HCT116 (cell line): ENCODE measurements around the gene ACMSD. TPM values are rescaled to one million over a fixed set of nuclear protein-coding genes. Genes with fewer than 3 reads are reported as not detected.
A peak's percentile ranks its signal among the peaks of the same experiment; 100 is the strongest.

Source experiments
- ATAC-seq: fragments of 200-7000 bp; cut with Tn5 transposase; 2 replicates; pipeline ENCODE4 v1.9.1; 2020; ENCODE audit warnings: mild to moderate bottlenecking, moderate library complexity
- BruUV-seq: library from RNA; stranded (reverse); fragments of 400-500 nt; replicated peaks from 2 replicates; lab custom pipeline; 2021; lab: Mats Ljungman, UMichigan
- CTCF ChIA-PET: fragments of 300-600 bp; sonication (Branson Sonifier 250); formaldehyde crosslinking; loops from one replicate; lab custom pipeline; 2021; ENCODE audit warnings: antibody characterized with exemption; lab: Charles Lee
- POLR2A ChIA-PET: fragments of 300-600, 350-600 bp; sonication (Branson Sonifier 250); formaldehyde crosslinking; loops from one replicate; lab custom pipeline; 2021; ENCODE audit warnings: antibody characterized with exemption; lab: Charles Lee
- RAD21 ChIA-PET, 2 experiments: fragments of 300-600 bp; sonication (Branson Sonifier 250); formaldehyde crosslinking; loops; one replicate each; lab custom pipeline; 2023; ENCODE audit warnings: low total read pairs in 2 of 2; ENCODE audit not compliant: uncharacterized antibody in 2 of 2, unreplicated experiment in 2 of 2, low non-redundant PET in 1 of 2; lab: Charles Lee
- DNase-seq: peaks from one replicate; pipeline ENCODE4 v3.0.0-alpha.2; 2010; ENCODE audit warnings: low read depth, low spot score
- H2AFZ ChIP-seq: fragments of 200-600 bp; shearing (Covaris generic), sonication (generic); 2 replicates; pipeline ENCODE4 v1.6.1; 2017; ENCODE audit warnings: low read depth, mixed run types, mixed read lengths, antibody characterized with exemption, low read length; ENCODE audit not compliant: poor library complexity, severe bottlenecking
- H3K27ac ChIP-seq: 2 replicates; pipeline ENCODE4 v1.5.1; 2012; ENCODE audit warnings: low read depth, low read length
- H3K27me3 ChIP-seq: fragments of 200-600 bp; sonication (generic); 2 replicates; pipeline ENCODE4 v1.6.1; 2016; ENCODE audit warnings: mixed run types, low read length, mixed read lengths; ENCODE audit not compliant: insufficient read depth
- H3K36me3 ChIP-seq, 2 experiments: fragments of 200-500 bp in 1 of 2; fragments of 200-600 bp in 1 of 2; sonication (Bioruptor generic) in 1 of 2; sonication (generic) in 1 of 2; 2 replicates each; pipeline versions ENCODE4 v1.5.1 to v1.6.1; 2014 to 2016; ENCODE audit warnings: low read length in 2 of 2, inconsistent platforms in 1 of 2, mixed read lengths in 1 of 2, mixed run types in 1 of 2; ENCODE audit not compliant: insufficient read depth in 2 of 2, control insufficient read depth in 1 of 2
- H3K4me1 ChIP-seq, 2 experiments: fragments of 200-600 bp in 1 of 2; sonication (generic) in 1 of 2; 2 replicates each; pipeline versions ENCODE4 v1.5.1 to v1.6.1; 2012 to 2017; ENCODE audit warnings: low read length in 2 of 2, inconsistent platforms in 1 of 2, mild to moderate bottlenecking in 1 of 2, mixed read lengths in 1 of 2, mixed run types in 1 of 2, moderate library complexity in 1 of 2; ENCODE audit not compliant: insufficient read depth in 2 of 2, control insufficient read depth in 1 of 2
- H3K4me2 ChIP-seq: fragments of 200-600 bp; sonication (generic); 2 replicates; pipeline ENCODE4 v1.6.1; 2017; ENCODE audit warnings: mixed run types, low read length, mixed read lengths
- H3K4me3 ChIP-seq, 2 experiments: fragments of 200-600 bp in 1 of 2; sonication (generic) in 1 of 2; replicated peaks in 1 of 2; 2 replicates each; pipeline ENCODE4 v1.5.1; 2011 to 2016; ENCODE audit warnings: low read length in 2 of 2, control low read depth in 1 of 2, low read depth in 1 of 2, mild to moderate bottlenecking in 1 of 2, mixed read lengths in 1 of 2, mixed run types in 1 of 2
- H3K79me2 ChIP-seq: fragments of 200-600 bp; sonication (generic); 2 replicates; pipeline ENCODE4 v1.6.1; 2017; ENCODE audit warnings: mild to moderate bottlenecking, mixed run types, low read length, moderate library complexity, mixed read lengths; ENCODE audit not compliant: insufficient read depth
- H3K9ac ChIP-seq: fragments of 200-600 bp; sonication (generic); 2 replicates; pipeline ENCODE4 v1.6.1; 2016; ENCODE audit warnings: low read length, mixed read lengths
- H3K9me2 ChIP-seq: fragments of 200-600 bp; sonication (generic), shearing (Covaris generic); 2 replicates; pipeline ENCODE4 v1.6.1; 2017; ENCODE audit warnings: mixed run types, mild to moderate bottlenecking, moderate library complexity; ENCODE audit not compliant: insufficient read depth
- H3K9me3 ChIP-seq, 2 experiments: fragments of 200-500 bp in 1 of 2; fragments of 200-600 bp in 1 of 2; sonication (Bioruptor generic) in 1 of 2; sonication (generic) in 1 of 2; 2 replicates each; pipeline ENCODE4 v1.6.1; 2014 to 2017; ENCODE audit warnings: low read length in 2 of 2, mixed read lengths in 2 of 2, inconsistent platforms in 1 of 2, low read depth in 1 of 2, mild to moderate bottlenecking in 1 of 2, mixed run types in 1 of 2, moderate library complexity in 1 of 2; ENCODE audit not compliant: control insufficient read depth in 1 of 2, insufficient read depth in 1 of 2
- H4K20me1 ChIP-seq: fragments of 200-600 bp; sonication (generic), shearing (Covaris generic); 2 replicates; pipeline ENCODE4 v1.6.1; 2017; ENCODE audit warnings: mixed run types, mild to moderate bottlenecking, moderate library complexity; ENCODE audit not compliant: insufficient read depth
- CBX3 ChIP-seq: IDR thresholded peaks from 2 replicates; pipeline ENCODE4 v1.6.1; 2012; ENCODE audit warnings: low read depth
- CEBPB ChIP-seq: IDR thresholded peaks from 2 replicates; pipeline ENCODE4 v1.6.1; 2012; ENCODE audit warnings: low read depth
- EGR1 ChIP-seq: IDR thresholded peaks from 2 replicates; pipeline ENCODE4 v1.6.1; 2012; ENCODE audit warnings: low read depth
- ELF1 ChIP-seq: IDR thresholded peaks from 2 replicates; pipeline ENCODE4 v1.6.1; 2012; ENCODE audit warnings: low read depth, borderline replicate concordance
- EZH2 ChIP-seq: fragments of 200-600 bp; sonication (generic); IDR thresholded peaks from 2 replicates; pipeline ENCODE4 v1.6.1; 2017; ENCODE audit warnings: antibody characterized with exemption, mixed run types
- EZH2phosphoT487 ChIP-seq: fragments of 200-600 bp; IDR thresholded peaks from 2 replicates; pipeline ENCODE4 v1.6.1; 2018; ENCODE audit warnings: antibody characterized with exemption, borderline replicate concordance
- FOSL1 ChIP-seq: IDR thresholded peaks from 2 replicates; pipeline ENCODE4 v1.6.1; 2012; ENCODE audit warnings: low read depth
- JUND ChIP-seq: IDR thresholded peaks from 2 replicates; pipeline ENCODE4 v1.6.1; 2012
- POLR2A ChIP-seq: IDR thresholded peaks from 2 replicates; pipeline ENCODE4 v1.7.0; 2011; ENCODE audit warnings: borderline replicate concordance; ENCODE audit not compliant: insufficient read depth, insufficient read length; ENCODE audit errors: extremely low read depth
- POLR2AphosphoS5 ChIP-seq: IDR thresholded peaks from 2 replicates; pipeline ENCODE4 v1.6.1; 2011; ENCODE audit warnings: mild to moderate bottlenecking, low read depth, low read length, moderate library complexity
- RAD21 ChIP-seq: IDR thresholded peaks from 2 replicates; pipeline ENCODE4 v1.6.1; 2012; ENCODE audit warnings: low read depth, mild to moderate bottlenecking
- REST ChIP-seq: IDR thresholded peaks from 2 replicates; pipeline ENCODE4 v1.6.1; 2012; ENCODE audit warnings: low read depth
- SP1 ChIP-seq: IDR thresholded peaks from 2 replicates; pipeline ENCODE4 v1.6.1; 2012; ENCODE audit warnings: low read depth
- SRF ChIP-seq: IDR thresholded peaks from 2 replicates; pipeline ENCODE4 v1.6.1; 2012; ENCODE audit warnings: low read depth
- TCF7L2 ChIP-seq: IDR thresholded peaks from 2 replicates; pipeline ENCODE4 v1.7.0; 2011; ENCODE audit warnings: borderline replicate concordance, inconsistent platforms; ENCODE audit not compliant: insufficient read depth, insufficient read length; ENCODE audit errors: extremely low read depth
- YY1 ChIP-seq: IDR thresholded peaks from 2 replicates; pipeline ENCODE4 v1.6.1; 2011; ENCODE audit warnings: low read length, low read depth, moderate library complexity, mild to moderate bottlenecking; ENCODE audit not compliant: insufficient replicate concordance; ENCODE audit errors: extremely low read depth
- ZFX ChIP-seq: fragments of 450-650 bp; IDR thresholded peaks from 2 replicates; pipeline ENCODE4 v1.6.1; 2017
- intact Hi-C: fragments of 100-400 bp; cut with micrococcal nuclease; formaldehyde crosslinking; loops from 2 replicates; pipeline ENCODE4 v1.10.0; 2022
- total RNA-seq: library from RNA; stranded (reverse); gene quantifications from one replicate; pipeline ENCODE4 v1.2.1, GENCODE V29; 2021; ENCODE audit not compliant: unreplicated experiment
- TF ChIP-seq, protein P1 (sequence below): IDR thresholded peaks from 2 replicates; pipeline ENCODE4 v1.6.1; 2011; ENCODE audit warnings: mild to moderate bottlenecking, low read length, moderate library complexity; ENCODE audit not compliant: insufficient replicate concordance; ENCODE audit errors: extremely low read depth
- TF ChIP-seq, protein P2 (sequence below): IDR thresholded peaks from 2 replicates; pipeline ENCODE4 v1.6.1; 2012

Gene ACMSD
- total RNA-seq, 1 experiment from 2014 or later = not detected

- TF ChIP-seq, protein P1, sequence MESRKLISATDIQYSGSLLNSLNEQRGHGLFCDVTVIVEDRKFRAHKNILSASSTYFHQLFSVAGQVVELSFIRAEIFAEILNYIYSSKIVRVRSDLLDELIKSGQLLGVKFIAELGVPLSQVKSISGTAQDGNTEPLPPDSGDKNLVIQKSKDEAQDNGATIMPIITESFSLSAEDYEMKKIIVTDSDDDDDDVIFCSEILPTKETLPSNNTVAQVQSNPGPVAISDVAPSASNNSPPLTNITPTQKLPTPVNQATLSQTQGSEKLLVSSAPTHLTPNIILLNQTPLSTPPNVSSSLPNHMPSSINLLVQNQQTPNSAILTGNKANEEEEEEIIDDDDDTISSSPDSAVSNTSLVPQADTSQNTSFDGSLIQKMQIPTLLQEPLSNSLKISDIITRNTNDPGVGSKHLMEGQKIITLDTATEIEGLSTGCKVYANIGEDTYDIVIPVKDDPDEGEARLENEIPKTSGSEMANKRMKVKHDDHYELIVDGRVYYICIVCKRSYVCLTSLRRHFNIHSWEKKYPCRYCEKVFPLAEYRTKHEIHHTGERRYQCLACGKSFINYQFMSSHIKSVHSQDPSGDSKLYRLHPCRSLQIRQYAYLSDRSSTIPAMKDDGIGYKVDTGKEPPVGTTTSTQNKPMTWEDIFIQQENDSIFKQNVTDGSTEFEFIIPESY = no peak
- no peak for TF ChIP-seq POLR2A
- peak; percentile 48; the same call in 1 of the 2 replicates for TF ChIP-seq CEBPB
Observed at GRCh38 chr2:134818321-134818720, 20.1 kb upstream of the ACMSD start (continued).

DNA sequence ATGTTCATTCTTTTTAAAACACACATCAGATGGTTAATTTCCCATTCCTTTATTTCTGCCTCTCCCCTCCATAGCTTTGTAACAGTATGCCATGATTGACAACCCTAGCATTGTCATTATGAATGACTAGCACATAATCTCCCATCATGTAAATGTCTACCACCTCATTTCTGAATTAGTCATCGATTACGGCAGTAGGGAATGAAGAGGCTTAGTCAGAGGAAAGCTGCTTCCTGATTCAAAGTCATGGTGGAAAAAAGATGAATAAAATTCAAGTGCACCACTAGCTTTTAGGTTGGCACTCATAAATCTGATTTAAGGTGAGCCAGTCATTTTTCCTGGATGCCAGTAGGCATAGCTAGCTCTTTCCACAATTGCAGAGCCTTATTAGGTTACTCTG lies 19.1 kb upstream of the ACMSD start:
- Histone ChIP-seq H3K36me3 (no peaks in the 10 kb centered on the region), H3K9ac (peak overlapping the region; percentile 26; the same call in 1 of the 2 replicates), H3K27ac (no peak overlapping the region), H2AFZ (peak overlapping the region; percentile 81), H3K4me3 (no peak overlapping the region), H3K27me3 (no peaks in the 10 kb centered on the region), H3K9me2 (no peaks in the 10 kb centered on the region), H3K4me2 (peak overlapping the region; percentile 60), H3K79me2 (no peaks in the 10 kb centered on the region), H3K4me1 (peaks cover 4 to 22% of the 10 kb centered on the region in 2 experiments; a peak in 3 of 4 replicates), H3K9me3 (no peaks in the 10 kb centered on the region), H4K20me1 (no peaks in the 10 kb centered on the region)
- ChIA-PET CTCF (no interaction called here), POLR2A (interaction anchor here (1.2 kb wide), 1 partner anchor 26 kb away, joined by 3 read pairs; no protein-coding TSS in a partner anchor), RAD21 (no interaction called here)
- DNase-seq (peak; percentile 76), ATAC-seq (peak; percentile 69)
- BruUV-seq = no TSS peak
- intact Hi-C loops = no loop called here
- TF ChIP-seq ELF1 (peak; percentile 41; the same call in 1 of the 2 replicates), REST (no peak), EZH2phosphoT487 (no peak), ZFX (no peak), JUND (peak; percentile 83), YY1 (peak; percentile 66), EGR1 (no peak), POLR2A (no peak), SP1 (peak; percentile 73), EZH2 (no peak), CBX3 (peak; percentile 86; the same call in 1 of the 2 replicates), CEBPB (no peak), SRF (peak; percentile 52; the same call in 1 of the 2 replicates), FOSL1 (peak; percentile 88), TCF7L2 (no peak), RAD21 (no peak), POLR2AphosphoS5 (no peak)
- TF ChIP-seq, protein P2, sequence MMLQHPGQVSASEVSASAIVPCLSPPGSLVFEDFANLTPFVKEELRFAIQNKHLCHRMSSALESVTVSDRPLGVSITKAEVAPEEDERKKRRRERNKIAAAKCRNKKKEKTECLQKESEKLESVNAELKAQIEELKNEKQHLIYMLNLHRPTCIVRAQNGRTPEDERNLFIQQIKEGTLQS = no peak
